SW 1271 (cell line): ENCODE data around the gene SKA3.

ENCODE experiments used
- DNase-seq, 2 experiments: peaks; one replicate each; lab custom pipeline; 2025; lab: John Stamatoyannopoulos, UW

The SKA3 gene

GRCh38 chr13:21116141-21116540 lies 60.2 kb downstream of the SKA3 start:
- no peak for DNase-seq

GRCh38 chr13:21115231-21115630 lies 61.1 kb downstream of the SKA3 start:
- DNase-seq = no peak

GRCh38 chr13:21111546-21111945 lies 64.8 kb downstream of the SKA3 start:
- no peak for DNase-seq

GRCh38 chr13:21109168-21109567 lies 67.2 kb downstream of the SKA3 start:
- DNase-seq = no peak

- DNase-seq = no peak
Observed at GRCh38 chr13:21106089-21106488, 70.3 kb downstream of the SKA3 start.

- no peak for DNase-seq
Observed at GRCh38 chr13:21104199-21105019, 71.9 kb downstream of the SKA3 start.
